ENCODE results near the gene DIPK1A.

DNA sequence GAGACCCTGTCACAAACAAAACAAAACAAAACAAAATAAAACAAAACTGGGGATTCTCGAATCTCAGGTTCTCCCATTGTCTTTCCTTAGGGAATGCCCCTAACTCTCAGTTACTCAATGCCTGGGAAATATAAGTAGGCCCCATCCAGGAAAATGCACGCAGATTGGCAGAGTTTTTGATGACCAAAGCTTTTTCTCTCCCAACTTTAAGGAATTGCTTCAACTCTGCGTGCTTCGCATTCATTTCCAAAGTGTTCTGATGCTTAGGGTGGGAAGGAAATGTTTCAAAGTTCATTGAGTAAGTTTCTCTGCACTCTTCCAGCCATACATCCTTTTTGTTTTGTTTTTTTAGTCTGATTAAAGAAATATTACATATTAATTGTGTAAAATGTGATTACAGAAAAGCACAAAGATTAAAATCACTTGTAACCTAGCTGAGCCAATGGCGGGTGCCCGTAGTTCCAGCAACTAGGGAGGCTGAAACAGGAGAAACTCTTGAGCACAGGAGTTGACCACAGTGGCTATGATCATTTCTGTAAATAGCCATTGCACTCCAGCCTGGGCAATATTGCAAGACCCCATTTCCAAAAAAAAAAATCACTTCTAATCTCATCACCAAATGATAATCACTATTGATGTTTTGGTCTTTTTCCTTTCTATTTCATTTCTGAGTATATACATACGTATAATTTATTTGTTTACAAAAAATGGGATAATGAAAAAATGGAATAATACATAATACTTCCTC lies 157.9 kb downstream of the DIPK1A start:
- TF ChIP-seq POLR2A (IDR thresholded peaks at IDR 0.05), result no peak
- TF ChIP-seq, protein P1, sequence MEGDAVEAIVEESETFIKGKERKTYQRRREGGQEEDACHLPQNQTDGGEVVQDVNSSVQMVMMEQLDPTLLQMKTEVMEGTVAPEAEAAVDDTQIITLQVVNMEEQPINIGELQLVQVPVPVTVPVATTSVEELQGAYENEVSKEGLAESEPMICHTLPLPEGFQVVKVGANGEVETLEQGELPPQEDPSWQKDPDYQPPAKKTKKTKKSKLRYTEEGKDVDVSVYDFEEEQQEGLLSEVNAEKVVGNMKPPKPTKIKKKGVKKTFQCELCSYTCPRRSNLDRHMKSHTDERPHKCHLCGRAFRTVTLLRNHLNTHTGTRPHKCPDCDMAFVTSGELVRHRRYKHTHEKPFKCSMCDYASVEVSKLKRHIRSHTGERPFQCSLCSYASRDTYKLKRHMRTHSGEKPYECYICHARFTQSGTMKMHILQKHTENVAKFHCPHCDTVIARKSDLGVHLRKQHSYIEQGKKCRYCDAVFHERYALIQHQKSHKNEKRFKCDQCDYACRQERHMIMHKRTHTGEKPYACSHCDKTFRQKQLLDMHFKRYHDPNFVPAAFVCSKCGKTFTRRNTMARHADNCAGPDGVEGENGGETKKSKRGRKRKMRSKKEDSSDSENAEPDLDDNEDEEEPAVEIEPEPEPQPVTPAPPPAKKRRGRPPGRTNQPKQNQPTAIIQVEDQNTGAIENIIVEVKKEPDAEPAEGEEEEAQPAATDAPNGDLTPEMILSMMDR (IDR thresholded peaks at IDR 0.05), result no peak

Data from esophagus squamous epithelium (tissue), 4 donors.